IPS-NIHi7 (cell line): Measurements from ENCODE around the gene RSPH1.

ENCODE experiments used
- DNase-seq: peaks from one replicate; pipeline ENCODE4 v3.0.0; 2012; ENCODE audit warnings: mixed read lengths; ENCODE audit errors: extremely low spot score

Gene RSPH1

DNA sequence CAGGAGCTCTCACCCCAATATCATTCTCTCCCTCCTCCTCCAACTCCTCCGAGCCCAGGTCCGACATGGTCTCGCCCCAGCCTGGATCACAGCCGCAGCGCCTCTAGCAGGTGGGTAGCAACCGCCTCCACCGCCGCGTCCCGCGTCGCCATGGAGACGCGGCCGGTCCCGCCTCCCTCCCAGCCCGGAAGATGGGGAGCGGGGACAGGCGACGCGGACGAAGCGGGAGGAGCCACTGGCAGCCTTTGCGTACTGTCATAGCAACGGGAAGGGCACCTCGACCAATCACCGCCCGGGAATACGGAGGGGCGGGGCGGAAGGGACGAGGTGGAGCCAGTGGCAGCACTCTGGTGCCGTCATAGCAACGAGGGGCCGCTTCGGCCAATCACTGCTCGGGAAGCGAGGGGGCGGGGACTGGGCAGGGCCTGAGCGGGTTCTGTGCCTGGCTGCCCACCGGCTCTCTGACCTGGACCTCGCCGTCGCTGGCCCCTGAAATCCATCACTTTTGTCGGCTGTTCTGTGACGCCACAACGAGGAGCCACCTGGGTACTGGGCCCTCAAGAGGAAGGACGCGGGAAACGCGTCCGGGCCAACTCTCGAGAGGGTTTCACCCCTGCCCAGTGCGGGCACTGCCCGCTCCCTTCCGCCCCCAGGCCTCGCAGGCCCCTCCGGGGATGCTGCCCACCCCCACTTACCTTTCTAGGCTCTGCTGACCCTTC, at the start of gene RSPH1:
RSPH1 (minus strand) TSS at position 105 of the 719 bp plus-strand sequence; CDS start at position 67, 38 bp downstream.
- peak; percentile 99 for DNase-seq

DNA sequence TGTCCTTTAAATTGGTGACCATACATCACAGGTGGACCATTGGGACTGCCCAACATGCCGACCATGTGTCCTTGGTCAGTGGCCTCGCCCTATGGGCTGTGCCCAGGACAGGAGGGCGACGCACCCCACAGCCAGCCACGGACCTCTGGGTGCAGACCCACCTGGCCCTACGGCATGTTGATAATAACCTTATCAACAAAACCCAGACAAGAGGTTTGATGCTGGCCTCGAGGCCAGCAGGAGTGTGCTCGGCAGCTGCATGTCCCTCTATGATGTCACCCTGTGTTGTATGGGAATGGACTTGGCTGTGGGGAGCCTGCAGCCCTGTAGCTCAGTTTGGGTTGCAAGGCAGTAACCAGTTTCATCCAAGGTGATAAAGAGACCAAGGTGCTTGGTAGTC, 49.7 kb upstream of the RSPH1 start:
- no peak for DNase-seq

GRCh38 chr21:42545317-42545716, 49.3 kb upstream of the RSPH1 start:
- no peak for DNase-seq

GRCh38 chr21:42544544-42544943, 48.5 kb upstream of the RSPH1 start:
- DNase-seq: no peak

GRCh38 chr21:42543106-42543847, 47.3 kb upstream of the RSPH1 start:
- DNase-seq: no peak

- no peak for DNase-seq
Measured at GRCh38 chr21:42542596-42542995, 46.6 kb upstream of the RSPH1 start.

DNA sequence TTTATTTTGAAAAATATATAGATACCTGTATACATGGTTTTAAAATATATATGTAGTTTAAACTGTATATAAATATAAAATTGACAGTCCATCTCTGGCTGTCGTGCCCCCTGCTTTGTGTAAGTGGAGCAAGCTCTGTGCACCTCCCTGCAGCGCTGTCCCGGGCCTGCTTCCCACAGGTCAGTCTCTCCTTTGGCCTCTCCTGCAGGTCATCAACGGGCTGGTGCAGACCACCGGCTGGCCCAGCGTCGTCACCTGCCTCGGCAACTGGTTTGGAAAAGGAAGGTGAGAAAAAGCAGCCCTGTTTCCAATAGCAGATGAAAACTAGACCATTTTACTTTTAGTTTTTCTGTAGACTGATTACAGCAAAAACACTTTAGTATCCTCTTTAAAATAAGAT, 46.2 kb upstream of the RSPH1 start:
- no peak for DNase-seq

GRCh38 chr21:42541618-42542017, 45.6 kb upstream of the RSPH1 start:
- DNase-seq: no peak

- DNase-seq: no peak
Measured at GRCh38 chr21:42541174-42541573, 45.1 kb upstream of the RSPH1 start.

DNA sequence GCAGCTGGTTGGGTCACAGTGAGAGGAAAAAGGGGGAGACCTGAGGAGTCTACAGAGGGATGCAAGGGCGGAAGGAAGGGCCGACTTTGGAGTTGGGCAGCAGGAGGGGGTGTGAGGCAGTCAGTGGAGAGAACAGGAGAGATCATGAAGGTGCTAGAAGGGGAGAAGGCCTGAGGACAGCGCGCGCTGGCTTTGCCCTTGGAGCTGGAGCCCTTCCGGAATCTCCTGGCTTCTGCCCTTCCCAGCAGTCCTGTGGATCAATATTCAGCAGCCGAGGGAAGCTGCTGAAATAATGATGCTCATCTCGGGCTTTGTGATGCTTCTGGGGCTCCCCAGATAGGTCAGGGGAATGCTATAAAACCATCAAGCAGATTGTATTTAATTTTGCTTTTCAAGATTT, 44.4 kb upstream of the RSPH1 start:
- no peak for DNase-seq

DNA sequence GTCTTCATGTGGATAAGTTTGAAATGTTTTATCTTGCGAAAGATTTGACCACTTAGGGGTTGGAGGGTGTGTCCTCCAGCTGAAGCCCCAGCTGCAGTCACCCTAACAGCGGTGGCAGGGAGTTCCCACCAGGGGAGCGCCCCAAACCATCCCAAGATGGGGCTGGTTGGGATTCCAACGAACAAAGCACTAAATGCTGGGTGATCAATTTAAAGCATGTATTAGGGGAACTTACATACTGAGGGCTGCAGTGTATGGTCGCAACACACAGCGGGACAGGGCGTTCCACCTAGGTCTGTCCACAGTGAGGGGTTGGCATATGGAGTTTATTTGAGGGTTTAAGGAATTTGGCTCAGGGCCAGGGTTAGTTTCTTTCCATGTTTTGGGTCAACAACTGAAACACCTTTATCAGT, 43.9 kb upstream of the RSPH1 start:
- no peak for DNase-seq

DNA sequence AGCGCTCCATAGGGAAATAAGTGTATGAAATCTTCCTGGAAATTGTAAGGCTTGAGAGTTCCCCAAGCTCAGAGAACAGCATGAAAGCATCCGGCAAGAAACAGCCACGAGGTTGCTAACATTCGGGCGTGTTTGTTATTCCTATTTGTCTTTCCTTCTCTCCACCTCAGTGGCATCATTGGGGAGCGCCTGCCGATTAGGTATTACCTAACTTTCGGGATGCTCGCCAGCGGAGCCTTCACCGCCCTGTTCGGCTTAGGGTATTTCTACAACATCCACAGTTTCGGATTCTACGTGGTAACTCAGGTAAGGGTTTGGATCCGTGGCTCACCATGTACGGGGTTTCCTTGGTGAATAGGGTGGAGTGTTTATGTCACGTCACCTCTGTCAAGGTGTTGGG, 43.3 kb upstream of the RSPH1 start:
- DNase-seq: no peak

- no peak for DNase-seq
Measured at GRCh38 chr21:42538479-42539275, 42.7 kb upstream of the RSPH1 start.

DNA sequence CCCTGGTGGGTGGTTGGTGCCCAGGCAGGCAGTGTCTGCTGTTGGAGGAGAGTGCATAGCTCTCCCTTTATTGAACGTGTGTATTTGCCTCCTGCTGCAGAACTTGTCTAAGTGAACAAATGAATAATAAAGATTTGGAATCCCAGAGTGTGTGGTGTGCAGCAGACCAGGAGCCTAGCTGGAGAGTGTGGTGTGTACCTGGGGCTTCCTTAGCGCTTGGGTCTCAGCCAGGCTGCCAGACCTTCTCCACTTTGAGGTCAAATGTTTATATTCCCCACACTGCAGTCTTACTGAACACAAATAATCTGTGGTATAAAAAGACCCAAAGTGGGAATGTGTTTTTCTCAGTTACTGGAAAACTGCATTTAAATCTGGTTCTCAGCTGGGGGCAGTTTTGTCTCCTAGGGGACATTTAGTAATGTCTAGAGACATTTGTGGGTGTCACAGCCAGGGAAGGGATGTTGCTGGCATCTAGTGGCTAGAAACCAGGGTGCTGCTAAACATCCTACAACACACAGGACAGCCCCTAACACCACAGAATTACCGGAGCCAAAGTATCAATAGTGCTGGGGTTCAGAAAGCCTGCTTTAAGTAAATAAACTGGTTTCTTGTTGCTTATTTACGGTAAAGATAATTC, 41.2 kb upstream of the RSPH1 start:
- no peak for DNase-seq

DNA sequence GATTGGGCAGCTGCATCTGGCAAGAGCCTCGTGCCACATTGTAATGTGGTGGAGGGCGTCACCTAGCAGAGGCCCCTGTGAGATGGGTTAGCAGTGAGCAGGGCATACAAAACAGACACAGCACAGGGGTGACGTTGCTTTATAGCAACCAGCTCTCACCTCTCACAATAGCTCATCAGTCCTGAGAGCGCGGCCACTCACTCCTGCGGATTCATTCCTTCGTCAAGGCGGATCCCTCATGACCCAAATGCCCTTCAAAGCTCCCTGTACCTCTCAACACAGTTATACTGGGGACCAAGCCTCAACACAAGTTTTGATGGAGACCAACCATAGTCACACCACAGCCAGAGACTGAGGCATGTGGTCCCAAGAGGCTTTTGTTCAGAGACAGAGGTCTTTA, 40.6 kb upstream of the RSPH1 start:
- no peak for DNase-seq

DNA sequence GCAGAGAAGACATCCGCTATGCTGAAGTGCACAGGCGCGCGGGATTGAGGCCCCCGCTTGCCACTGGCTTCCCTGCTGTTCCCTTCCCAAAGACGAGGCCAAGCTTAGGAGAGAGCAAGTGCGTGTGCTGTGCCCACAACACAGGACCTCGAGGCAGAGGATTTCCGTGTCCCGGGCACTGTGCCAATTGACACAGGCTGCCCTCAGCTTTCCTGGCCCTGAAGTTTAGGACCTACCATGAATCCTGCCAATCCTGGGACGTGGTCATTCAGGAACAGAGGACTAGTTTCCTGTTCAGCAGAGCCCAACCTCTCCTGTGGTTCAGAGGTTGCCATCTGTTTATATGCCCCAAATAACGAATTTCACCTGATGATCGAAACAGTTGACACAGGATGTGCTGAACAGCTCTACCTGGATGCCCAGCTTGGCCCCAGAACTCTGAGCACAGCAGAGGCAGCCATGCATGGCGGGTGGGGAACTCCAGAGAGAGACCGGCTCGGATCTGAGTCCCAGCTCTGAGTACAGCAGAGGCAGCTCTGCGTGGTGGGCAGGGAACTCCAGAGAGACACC, 39.7 kb upstream of the RSPH1 start:
- DNase-seq: no peak

DNA sequence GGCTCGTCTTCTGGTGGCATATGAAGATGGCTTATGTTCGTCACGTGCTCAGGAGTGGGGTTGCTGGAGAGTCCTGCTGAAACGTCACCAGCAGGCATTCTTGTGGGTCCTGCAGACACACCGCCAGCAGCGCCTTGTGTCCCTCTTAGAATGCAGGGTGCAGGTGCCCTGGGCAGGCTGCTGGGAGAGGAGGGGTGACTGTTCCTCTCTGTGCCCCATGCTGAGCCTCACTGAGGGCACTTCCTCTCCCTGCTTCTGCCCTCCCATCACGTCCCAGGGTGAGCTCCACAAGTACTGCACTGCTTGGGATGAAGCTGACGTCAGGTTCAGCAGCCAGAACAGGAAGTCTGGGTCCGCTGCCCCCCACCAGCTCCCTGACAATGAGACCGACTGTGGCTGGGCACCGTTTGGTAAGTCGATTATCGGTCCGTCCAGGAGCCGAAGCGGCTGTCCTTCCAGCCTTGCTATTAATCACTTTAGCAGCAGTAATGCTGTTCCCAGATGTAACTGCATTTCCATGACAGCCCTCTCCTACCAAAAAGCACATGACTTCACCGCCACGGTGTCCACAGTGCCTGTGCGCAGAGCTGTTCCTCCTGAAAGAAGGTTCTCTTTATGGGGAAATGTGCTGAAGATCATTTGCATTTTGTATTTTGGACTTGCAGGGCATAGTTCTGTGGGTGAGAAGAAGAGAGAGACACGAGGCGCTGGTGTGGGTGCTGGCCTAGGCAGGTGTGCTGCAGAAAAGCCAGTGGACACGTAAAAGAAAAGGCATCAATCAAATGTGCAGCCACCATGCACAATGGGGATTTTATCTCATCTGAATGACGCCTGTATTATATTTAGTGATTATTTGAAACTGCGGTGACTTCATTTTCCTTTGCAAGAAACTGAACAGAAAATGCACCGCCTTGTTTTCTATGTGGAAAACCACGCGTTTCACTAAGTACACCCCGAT, 38.7 kb upstream of the RSPH1 start:
- DNase-seq: no peak

DNA sequence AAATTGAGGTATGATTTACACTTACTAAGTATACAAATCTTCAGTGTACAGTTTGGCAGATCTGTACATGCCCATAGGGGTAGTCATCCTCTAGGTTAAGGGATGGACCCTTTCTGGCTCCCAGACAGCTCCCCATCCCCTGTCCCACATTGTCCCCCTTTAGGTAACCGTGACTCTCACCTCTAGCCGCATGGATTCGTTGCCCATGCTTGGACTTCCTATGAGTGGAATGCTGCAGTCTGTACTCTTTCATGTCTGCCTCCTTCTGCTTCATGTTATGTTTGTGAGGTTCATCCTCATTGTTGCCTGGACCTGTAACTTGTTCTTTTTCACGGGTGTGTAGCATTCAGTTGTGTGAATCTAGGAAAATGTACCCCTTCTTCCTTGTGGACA, 37.9 kb upstream of the RSPH1 start:
- DNase-seq: no peak

- DNase-seq: no peak
Measured at GRCh38 chr21:42533306-42533962, 37.4 kb upstream of the RSPH1 start.
